Measurements from ENCODE around the gene CPXM2. TPM values are rescaled to one million over a fixed set of nuclear protein-coding genes. Genes with fewer than 3 reads are reported as not detected.

Gene CPXM2
- polyA plus RNA-seq, 1 donor from 2014 or later = not detected

DNA sequence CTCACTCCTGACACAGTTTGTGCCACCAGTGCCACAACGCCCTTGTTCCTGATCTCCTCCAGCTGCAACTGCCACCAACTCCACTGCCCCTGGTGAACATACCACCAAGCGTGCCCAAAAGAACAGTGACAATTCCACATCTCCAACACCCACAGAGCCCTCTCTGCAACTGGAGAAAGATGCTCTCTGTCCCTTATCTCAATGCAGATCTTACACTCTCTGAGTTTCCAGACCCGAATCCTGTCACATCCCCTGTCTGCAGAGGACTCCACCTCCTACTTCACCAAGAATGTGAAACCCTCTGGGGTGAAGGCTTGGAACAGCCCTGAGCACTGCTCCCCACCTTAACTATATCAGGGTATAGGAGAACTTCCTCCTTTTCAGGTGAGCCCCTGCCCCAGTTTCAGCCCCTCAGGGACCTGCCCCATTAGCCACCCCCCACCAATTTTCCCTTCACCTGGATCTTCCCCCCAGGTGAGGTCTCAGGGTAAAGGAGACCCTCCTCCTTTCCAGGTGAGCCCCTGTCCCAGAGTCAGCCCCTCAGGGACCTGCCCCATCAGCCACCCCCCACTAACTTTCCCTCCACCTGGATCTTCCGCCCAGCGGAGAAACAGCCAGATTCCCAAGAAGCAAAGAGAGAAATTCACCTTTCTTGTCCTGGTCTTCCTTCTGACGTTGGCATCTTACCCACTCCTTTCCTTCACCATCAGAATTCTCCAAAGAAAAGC, 55.0 kb downstream of the CPXM2 start:
- no peak overlapping the region for H3K27ac Mint-ChIP-seq
- no peak overlapping the region for H3K4me3 Mint-ChIP-seq
- peaks cover 0 to 3% (median 1%) of the 10 kb centered on the region in 3 donors for H3K9me3 Mint-ChIP-seq
- H3K4me1 Mint-ChIP-seq = no peaks in the 10 kb centered on the region
- peaks cover 15% of the 10 kb centered on the region for H3K27me3 Mint-ChIP-seq
- no peaks in the 10 kb centered on the region for H3K36me3 Mint-ChIP-seq

DNA sequence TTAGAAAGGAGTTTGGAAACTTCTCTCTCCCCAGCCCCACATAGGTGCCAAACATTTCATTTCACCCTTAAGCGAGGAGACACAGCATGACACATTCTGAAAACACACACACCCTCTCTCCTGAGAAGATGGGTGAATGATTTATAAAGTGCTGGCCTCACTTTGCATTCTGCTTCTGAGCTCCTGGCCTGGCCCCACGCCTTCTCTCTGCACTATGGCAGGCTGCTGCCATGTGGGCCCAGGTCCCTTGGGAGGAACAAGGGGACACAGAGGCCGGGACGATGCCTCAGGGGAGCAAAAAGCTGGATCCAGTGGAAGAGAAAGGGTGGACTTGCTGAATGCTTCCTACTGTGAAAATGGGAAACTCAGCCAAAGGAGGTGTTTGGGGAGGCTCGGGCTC, 56.0 kb downstream of the CPXM2 start:
- Mint-ChIP-seq H3K4me3 (no peak overlapping the region), H3K9me3 (peaks cover 0 to 3% (median 1%) of the 10 kb centered on the region in 3 donors), H3K4me1 (no peaks in the 10 kb centered on the region), H3K36me3 (no peaks in the 10 kb centered on the region), H3K27ac (no peak overlapping the region), H3K27me3 (peaks cover 19% of the 10 kb centered on the region)

DNA sequence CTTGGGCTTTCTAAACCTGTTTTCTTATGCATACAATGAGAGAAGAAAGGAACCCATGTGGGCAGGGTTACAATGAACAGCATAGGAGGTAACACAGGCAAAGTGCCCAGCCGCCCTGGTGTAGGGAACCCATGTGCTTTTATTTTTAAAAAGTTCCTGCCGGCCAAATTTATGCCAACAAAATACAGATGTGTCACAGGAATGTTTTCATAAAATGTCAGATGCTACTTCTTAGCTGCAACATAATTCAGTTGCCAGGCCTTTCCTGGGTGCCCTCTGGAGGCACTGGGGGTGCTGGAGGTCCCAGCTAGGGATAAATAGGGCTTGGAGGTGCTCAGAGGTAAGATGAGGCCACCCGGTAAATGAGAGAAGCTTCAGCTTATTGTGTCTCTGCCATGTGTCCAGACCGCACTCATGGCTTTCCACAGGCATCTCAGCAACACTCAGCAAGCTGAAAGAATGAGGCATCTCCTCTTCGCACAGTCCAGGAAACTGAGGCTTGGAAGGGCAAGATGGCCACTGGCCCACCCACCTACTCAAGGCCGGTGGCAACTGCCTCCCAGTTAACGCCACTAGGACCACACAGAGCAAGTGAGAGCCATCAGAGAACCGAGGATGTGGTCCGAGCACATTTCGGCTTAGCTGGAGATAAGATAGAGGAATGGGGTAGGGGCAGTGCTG, 58.3 kb downstream of the CPXM2 start:
- H3K4me1 Mint-ChIP-seq = no peaks in the 10 kb centered on the region
- H3K27ac Mint-ChIP-seq = no peak overlapping the region
- H3K36me3 Mint-ChIP-seq = no peaks in the 10 kb centered on the region
- no peak overlapping the region for H3K4me3 Mint-ChIP-seq
- peaks cover 22% of the 10 kb centered on the region for H3K27me3 Mint-ChIP-seq
- H3K9me3 Mint-ChIP-seq = peaks cover 0 to 7% (median 3%) of the 10 kb centered on the region in 3 donors

- Mint-ChIP-seq H3K4me1 (no peaks in the 10 kb centered on the region), H3K27ac (no peak overlapping the region), H3K27me3 (peaks cover 22% of the 10 kb centered on the region)
Measured at GRCh38 chr10:123831259-123831658, 60.3 kb downstream of the CPXM2 start.

DNA sequence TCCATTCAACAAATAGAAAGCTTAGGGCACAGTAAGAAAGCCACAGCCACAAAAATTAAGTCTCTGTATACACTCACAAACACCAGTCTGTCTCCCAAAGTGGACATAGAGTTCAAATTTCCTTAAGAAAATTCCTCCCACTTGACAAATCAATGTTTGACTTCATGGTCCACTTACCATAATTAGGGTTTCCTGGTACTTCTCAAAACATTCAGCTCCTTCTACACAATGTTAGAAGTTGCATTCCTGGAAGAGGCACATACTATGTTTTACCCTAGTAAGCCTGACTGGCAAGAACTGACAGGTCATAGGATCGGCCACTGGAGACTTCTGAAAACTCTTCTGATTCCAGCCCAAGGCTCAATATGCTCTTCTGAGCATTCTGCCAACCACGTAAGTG, 70.5 kb downstream of the CPXM2 start:
- H3K4me1 Mint-ChIP-seq = no peaks in the 10 kb centered on the region
- H3K9me3 Mint-ChIP-seq = no peaks in the 10 kb centered on the region
- H3K27ac Mint-ChIP-seq = no peak overlapping the region
- H3K27me3 Mint-ChIP-seq = peaks cover 6% of the 10 kb centered on the region
- no peak overlapping the region for H3K4me3 Mint-ChIP-seq
- no peaks in the 10 kb centered on the region for H3K36me3 Mint-ChIP-seq

More at GRCh38 chr10:123831259-123831658, 60.3 kb downstream of the CPXM2 start:
- Mint-ChIP-seq H3K9me3 (peaks cover 0 to 4% (median 2%) of the 10 kb centered on the region in 3 donors), H3K36me3 (no peaks in the 10 kb centered on the region), H3K4me3 (no peak overlapping the region)

GRCh38 chr10:123809632-123810031, 82.0 kb downstream of the CPXM2 start:
- peaks cover 8% of the 10 kb centered on the region for H3K27me3 Mint-ChIP-seq
- H3K4me1 Mint-ChIP-seq = no peaks in the 10 kb centered on the region
- H3K9me3 Mint-ChIP-seq = no peaks in the 10 kb centered on the region
- no peaks in the 10 kb centered on the region for H3K36me3 Mint-ChIP-seq
- H3K27ac Mint-ChIP-seq = no peak overlapping the region
- H3K4me3 Mint-ChIP-seq = no peak overlapping the region

- Mint-ChIP-seq H3K36me3 (no peaks in the 10 kb centered on the region), H3K4me1 (peaks cover 0 to under 1% (median 0%) of the 10 kb centered on the region in 3 donors), H3K27ac (no peak overlapping the region), H3K27me3 (peaks cover 8% of the 10 kb centered on the region), H3K4me3 (no peak overlapping the region), H3K9me3 (no peaks in the 10 kb centered on the region)
Measured at GRCh38 chr10:123808906-123809305, 82.7 kb downstream of the CPXM2 start.

DNA sequence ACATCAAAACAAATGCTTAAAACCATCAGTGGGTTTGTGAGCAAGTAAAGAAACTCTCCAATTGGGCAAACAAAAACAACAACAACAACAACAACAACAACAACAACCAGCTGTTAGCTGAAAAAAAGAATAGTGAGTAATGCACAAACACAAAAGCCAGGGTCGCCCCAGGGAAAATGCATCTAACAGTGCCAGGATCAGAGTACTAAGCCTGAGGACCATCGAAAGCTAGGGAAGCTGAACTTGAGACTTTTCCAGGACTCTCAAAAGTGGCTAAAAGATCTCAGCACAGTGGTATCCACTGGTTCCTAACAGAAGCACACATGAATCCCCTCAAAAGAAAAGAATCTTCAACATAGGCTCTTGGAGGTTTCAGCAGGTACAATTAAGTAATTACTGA, 83.3 kb downstream of the CPXM2 start:
- Mint-ChIP-seq H3K4me1 (peaks cover 0 to 1% (median 0%) of the 10 kb centered on the region in 3 donors), H3K9me3 (no peaks in the 10 kb centered on the region), H3K27ac (no peak overlapping the region), H3K27me3 (peaks cover 8% of the 10 kb centered on the region), H3K4me3 (no peak overlapping the region), H3K36me3 (no peaks in the 10 kb centered on the region)

DNA sequence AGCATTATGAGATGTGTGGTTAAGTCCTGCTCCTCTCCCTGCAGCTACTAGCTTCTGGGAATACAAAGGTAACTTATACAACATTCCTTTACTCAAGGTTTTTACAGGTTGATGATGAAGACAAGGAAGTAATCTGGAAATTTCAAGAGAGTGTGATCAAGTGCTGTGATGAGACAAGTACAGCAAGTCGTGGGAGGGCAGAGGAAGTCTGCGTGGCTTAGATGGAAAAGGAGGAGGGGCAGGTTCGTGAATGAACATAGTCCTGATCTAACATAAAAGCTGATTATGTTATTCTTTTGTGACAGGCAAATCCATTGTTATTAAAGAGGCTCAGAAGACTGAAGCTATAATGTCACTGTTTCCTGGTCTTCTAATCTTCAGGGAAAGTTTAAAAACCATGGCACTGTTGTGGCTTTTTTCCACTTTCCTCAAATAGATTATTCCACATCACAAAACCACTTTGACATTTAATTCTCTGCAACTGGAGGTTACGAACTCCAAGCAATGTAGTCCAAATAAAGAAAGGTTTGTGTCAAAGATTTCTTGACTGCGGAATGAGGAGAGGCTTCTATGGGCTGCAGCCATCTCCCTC, 84.1 kb downstream of the CPXM2 start:
- Mint-ChIP-seq H3K9me3 (no peaks in the 10 kb centered on the region), H3K4me3 (no peak overlapping the region), H3K27ac (no peak overlapping the region), H3K36me3 (no peaks in the 10 kb centered on the region), H3K27me3 (peaks cover 8% of the 10 kb centered on the region), H3K4me1 (peaks cover 0 to 1% (median 0%) of the 10 kb centered on the region in 3 donors)

DNA sequence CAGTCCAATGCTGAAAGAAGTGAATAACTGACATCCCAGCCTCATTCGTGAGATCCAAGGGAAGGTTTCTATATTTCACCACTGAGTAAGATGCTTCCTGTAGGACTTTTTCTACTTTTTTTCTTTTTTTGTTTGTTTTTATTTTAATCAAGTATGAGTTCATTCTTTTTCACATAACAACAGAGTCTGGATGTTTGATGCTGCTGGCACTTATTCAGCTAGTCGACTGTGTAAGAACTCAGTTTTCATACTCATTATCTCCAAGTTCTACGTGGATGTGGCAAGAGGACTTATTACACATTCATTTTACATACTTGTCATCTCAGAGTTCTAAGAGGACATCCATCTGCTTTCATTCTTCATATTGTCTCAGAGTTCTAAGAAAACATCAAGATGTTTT, 86.9 kb downstream of the CPXM2 start:
- peaks cover 0 to 1% (median 0%) of the 10 kb centered on the region in 3 donors for H3K4me1 Mint-ChIP-seq
- H3K9me3 Mint-ChIP-seq = peaks cover 0 to 2% (median 1%) of the 10 kb centered on the region in 3 donors
- no peaks in the 10 kb centered on the region for H3K36me3 Mint-ChIP-seq
- H3K27me3 Mint-ChIP-seq = peaks cover 8% of the 10 kb centered on the region
- H3K27ac Mint-ChIP-seq = no peak overlapping the region
- no peak overlapping the region for H3K4me3 Mint-ChIP-seq

DNA sequence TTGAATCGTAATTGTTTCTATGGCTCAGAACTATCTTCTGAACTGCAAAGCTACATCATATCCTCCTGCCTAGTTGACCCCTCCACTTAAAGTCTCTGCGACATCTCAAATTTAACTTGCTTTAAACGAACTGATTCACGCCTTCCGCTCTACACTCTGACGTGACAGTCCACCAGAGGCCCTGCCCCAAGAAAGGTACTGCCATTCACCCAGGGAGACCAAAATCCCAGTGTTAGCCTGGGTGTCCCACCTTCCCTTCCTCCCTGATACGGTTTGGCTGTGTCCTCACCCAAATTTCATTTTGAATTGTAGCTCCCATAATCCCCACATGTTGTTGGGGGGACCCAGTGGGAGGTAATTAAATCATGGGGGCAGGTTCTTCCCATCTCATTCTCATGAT, 90.8 kb downstream of the CPXM2 start:
- H3K9me3 Mint-ChIP-seq = peaks cover 0 to 2% (median 1%) of the 10 kb centered on the region in 3 donors
- H3K27ac Mint-ChIP-seq = no peak overlapping the region
- no peaks in the 10 kb centered on the region for H3K27me3 Mint-ChIP-seq
- no peaks in the 10 kb centered on the region for H3K36me3 Mint-ChIP-seq
- no peak overlapping the region for H3K4me3 Mint-ChIP-seq
- H3K4me1 Mint-ChIP-seq = peaks cover 0 to 1% (median 0%) of the 10 kb centered on the region in 3 donors

- no peak overlapping the region for H3K4me3 Mint-ChIP-seq
- peaks cover 0 to 1% (median 0%) of the 10 kb centered on the region in 3 donors for H3K4me1 Mint-ChIP-seq
- no peaks in the 10 kb centered on the region for H3K36me3 Mint-ChIP-seq
- H3K9me3 Mint-ChIP-seq = peaks cover 0 to 2% (median 1%) of the 10 kb centered on the region in 3 donors
- H3K27me3 Mint-ChIP-seq = no peaks in the 10 kb centered on the region
- H3K27ac Mint-ChIP-seq = no peak overlapping the region
Measured at GRCh38 chr10:123800289-123800688, 91.3 kb downstream of the CPXM2 start.

DNA sequence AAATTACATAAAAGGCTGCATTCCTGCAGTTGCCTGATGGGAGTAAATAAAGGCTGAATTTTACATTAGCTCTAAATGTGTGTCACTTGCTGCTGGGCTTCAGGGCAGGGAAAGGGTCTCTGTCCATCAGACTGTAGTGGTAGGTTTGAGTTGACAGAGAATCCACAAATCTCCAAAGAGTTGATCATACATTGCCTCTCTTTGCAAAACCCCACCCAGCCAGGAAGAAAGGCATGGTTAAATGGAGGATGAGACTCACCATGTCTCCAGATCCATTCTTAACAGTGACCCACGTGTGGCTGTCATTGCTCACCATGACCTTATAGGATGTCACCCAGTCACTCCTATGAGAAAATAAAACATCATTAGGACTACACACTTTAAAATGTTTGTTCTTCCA, 92.8 kb downstream of the CPXM2 start:
- H3K4me1 Mint-ChIP-seq = peaks cover 0 to under 1% (median 0%) of the 10 kb centered on the region in 3 donors
- no peak overlapping the region for H3K4me3 Mint-ChIP-seq
- no peaks in the 10 kb centered on the region for H3K36me3 Mint-ChIP-seq
- H3K27ac Mint-ChIP-seq = no peak overlapping the region
- peaks cover 0 to 2% (median 1%) of the 10 kb centered on the region in 3 donors for H3K9me3 Mint-ChIP-seq
- H3K27me3 Mint-ChIP-seq = no peaks in the 10 kb centered on the region

- H3K4me1 Mint-ChIP-seq = no peaks in the 10 kb centered on the region
- no peak overlapping the region for H3K27ac Mint-ChIP-seq
- H3K27me3 Mint-ChIP-seq = no peaks in the 10 kb centered on the region
- H3K36me3 Mint-ChIP-seq = no peaks in the 10 kb centered on the region
- H3K9me3 Mint-ChIP-seq = peaks cover 0 to 2% (median 1%) of the 10 kb centered on the region in 3 donors
- H3K4me3 Mint-ChIP-seq = no peak overlapping the region
Measured at GRCh38 chr10:123797813-123798212, 93.8 kb downstream of the CPXM2 start.

GRCh38 chr10:123796736-123797135, 94.9 kb downstream of the CPXM2 start:
- Mint-ChIP-seq H3K4me1 (no peaks in the 10 kb centered on the region), H3K4me3 (no peak overlapping the region), H3K36me3 (no peaks in the 10 kb centered on the region), H3K9me3 (peaks cover 0 to 2% (median 1%) of the 10 kb centered on the region in 3 donors), H3K27me3 (peaks cover 2% of the 10 kb centered on the region), H3K27ac (no peak overlapping the region)
